Measurements from ENCODE around the gene CPNE2. TPM values are rescaled to one million over a fixed set of nuclear protein-coding genes. Genes with fewer than 3 reads are reported as not detected.

The CPNE2 gene
- total RNA-seq, 4 donors from 2014 or later = 28.2 to 66.0 (median 45.8) TPM

DNA sequence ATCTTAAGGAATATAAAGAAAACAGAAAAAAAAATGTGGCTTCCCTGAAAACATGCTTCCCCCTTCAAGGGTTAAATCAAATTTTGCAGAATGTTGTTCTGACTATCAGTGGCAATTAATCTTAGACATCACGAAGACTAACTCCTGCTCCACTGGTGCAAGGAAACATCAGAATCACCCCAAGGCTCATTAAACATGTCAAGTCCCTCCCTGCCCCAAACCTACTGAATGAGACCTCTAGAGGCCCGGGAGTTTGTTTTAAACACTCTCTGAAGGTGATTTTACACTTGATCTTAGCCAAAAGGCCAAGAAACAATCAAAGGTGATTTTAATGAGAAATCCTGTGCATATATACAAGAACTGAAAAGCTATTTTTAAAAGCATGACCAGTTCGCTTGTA is 75.2 kb downstream of the CPNE2 start:
- ATAC-seq (ENCODE audit: low FRiP score) (no peak), DNase-seq (ENCODE audit: low spot score) (no peak)
- no peak for TF ChIP-seq CTCF (IDR thresholded peaks at IDR 0.05)

DNA sequence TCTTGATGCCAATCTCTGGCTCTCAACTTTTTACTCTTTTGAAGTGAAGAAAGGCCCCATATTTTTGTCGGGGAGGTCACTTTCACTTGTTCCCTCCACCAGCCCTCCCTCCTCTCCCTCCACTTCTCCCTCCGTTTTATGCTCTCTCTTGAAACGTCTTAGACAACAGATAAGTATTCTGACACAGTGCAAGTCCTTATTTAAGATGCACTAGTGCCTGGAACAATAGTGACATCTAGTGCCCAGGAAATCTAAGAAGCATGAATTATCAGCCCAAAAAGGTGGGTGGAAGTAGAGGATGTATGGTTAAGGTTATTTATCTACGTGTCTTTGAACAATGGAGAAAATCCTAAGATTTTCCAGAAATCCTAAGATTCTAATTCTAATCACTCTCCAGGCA is 75.6 kb downstream of the CPNE2 start:
- DNase-seq (ENCODE audit: low spot score) (no peak), ATAC-seq (ENCODE audit: low FRiP score) (peak; percentile 59)
- no peak for TF ChIP-seq CTCF (IDR thresholded peaks at IDR 0.05)

DNA sequence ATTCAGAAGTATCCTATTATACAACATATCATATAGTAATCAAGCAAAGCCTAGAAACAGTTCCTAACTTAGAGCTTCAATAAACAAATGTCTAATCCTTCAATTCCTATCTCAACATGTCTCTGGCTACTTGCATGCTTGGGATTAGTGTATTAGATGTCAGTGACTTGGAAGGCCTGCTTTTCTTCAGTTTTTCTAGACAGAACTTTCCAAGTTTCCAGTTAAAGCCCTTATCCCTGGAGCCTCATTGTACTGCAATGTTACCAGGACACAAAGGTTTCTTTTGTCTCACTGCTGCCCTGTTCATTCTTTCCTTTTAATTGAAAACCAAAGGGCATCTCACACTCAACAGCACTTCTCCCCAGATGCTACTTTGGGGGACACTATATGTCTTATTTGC is 76.9 kb downstream of the CPNE2 start:
- no peak for ATAC-seq (ENCODE audit: low FRiP score)
- TF ChIP-seq CTCF (IDR thresholded peaks at IDR 0.05) = no peak
- no peak for DNase-seq (ENCODE audit: low spot score)

DNA sequence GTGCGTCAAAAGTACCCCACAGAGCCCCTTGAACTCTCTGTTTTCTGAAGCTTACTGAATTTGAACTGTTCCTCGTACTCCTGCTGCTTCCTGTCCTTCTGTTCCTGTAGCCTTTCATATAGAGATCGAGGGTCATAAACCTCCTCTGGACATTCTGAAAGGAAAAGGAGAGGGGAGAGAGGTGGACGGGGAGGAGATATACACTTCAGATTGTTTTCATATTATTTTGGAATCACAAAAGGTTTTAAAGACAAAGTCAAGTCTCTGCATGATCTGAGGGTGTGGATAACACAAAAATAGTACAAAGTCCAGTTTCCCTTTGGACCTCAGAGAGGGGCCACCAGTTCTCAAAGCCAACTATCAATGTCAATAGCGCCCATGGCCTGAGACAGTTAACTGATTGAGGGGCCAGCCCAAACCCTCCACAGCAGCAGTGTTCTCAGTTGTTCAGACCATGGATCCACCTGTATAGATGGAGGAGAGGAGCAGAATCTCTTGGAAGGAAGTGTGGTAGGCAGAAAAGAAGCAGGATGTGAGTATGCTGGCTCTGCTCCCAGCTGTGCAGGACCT is 80.4 kb downstream of the CPNE2 start:
- DNase-seq (ENCODE audit: low spot score) = no peak
- no peak for ATAC-seq (ENCODE audit: low FRiP score)
- TF ChIP-seq CTCF (IDR thresholded peaks at IDR 0.05) = no peak

DNA sequence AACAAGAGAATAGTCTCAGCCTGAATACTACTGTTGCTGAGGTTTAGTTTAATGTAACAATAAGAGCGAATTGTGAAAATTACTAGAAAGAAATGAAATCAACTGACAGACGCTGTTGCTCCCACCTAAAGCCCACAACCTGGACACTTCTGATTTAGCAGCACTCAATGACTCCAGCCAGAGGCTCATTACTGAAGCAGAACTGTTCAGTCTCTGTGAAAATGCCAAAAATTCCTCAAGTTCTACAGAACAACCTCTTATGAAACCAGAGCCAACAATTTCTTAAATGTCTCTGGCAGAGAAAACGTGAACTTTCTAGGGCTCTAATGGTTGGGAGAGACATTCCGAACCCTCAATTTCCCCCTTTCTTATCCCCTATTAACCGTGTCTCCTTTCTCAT is 83.5 kb downstream of the CPNE2 start:
- DNase-seq (ENCODE audit: low spot score) (no peak), ATAC-seq (ENCODE audit: low FRiP score) (peak; percentile 81)
- TF ChIP-seq CTCF (IDR thresholded peaks at IDR 0.05) = no peak

- ATAC-seq (ENCODE audit: low FRiP score) (no peak), DNase-seq (ENCODE audit: low spot score) (no peak)
- TF ChIP-seq CTCF (IDR thresholded peaks at IDR 0.05) = no peak
These were observed 85.8 kb downstream of the CPNE2 start for GRCh38 chr16:57178196-57178595.

DNA sequence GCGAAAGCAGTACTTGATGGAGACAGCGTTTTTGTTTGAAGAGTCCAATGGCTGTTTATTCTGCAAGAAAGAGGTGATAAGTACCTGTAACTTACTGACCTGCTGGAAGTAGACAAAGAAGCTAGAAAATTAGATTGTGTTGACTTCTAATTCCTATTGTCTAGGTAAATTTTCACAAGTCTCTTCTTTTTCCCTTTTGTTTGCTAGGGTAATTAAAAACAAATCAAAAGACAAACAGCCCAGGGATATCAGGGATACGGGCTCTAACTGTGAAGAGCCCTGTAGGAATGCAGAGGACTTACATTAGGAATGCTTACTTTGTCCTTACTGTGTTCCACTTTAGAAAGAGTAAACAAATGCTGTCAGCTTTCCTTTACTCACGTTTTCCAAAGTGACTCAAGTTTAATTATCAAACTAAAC is 86.4 kb downstream of the CPNE2 start:
- DNase-seq (ENCODE audit: low spot score) (no peak), ATAC-seq (ENCODE audit: low FRiP score) (no peak)
- TF ChIP-seq CTCF (IDR thresholded peaks at IDR 0.05) = no peak
